ENCODE measurements around the gene WDR5B. TPM values are rescaled to one million over a fixed set of nuclear protein-coding genes. Genes with fewer than 3 reads are reported as not detected.
A peak's percentile ranks its signal among the peaks of the same experiment; 100 is the strongest.
"Not testable (repeated sequence)": the region's sequence is repeated elsewhere in the genome, so short reads cannot be mapped to it uniquely, and the experiment has no call there.

Gene WDR5B
- 5.1 and 6.4 TPM in 2 replicates for total RNA-seq (2014; rRNA removed; shearing (Covaris generic))
- 6.7 and 7.7 TPM in 2 replicates for polyA plus RNA-seq (2014; cell fraction: nucleus; rRNA removed)

DNA sequence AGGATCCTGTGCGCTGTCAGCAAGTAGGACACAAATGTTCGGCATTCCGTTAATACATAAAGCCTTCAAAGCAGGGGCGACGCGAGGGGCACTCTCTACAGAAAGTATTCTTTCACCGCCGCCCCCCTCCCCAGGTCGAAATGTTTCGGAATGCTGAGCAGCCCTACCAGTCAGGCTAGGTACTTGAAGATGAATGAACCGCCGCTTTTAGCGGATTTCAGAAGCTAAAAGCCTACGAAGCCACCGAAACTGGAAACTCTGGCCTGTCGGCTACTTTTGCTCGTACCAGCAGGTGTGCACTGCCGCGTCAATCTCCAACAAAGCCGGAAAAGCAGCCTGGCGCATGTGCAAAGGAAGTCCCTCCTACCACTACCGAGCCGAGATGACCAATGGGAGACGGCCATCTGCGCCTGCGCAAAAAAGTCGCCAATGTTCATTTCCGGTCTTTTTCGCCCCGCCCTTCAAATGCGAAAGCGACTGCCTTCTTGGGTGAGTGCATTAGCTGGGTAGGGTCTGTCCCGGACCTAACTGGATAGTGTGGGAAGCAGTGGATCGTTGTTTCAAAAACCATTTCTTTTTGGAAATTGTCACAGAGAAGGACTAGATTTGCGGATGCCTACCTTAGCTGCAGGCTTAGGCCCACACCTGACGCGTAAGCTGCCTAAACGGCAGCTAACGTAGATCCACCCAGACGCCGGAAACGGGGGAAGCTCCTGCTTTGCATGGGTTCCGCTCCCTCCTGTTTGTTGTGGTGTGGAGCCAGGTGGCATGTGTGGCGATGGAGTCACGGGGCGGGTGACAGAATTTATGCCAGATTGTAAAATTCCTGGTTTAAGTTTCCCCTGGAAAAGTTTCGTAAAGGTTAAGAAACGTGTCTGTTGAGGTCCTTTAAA is at the start of gene WDR5B:
Gene WDR5B, minus strand, starts transcription at position 301 of the 893 bp plus-strand sequence. CDS start 534 bp downstream, outside the sequence.
- DNase-seq (ENCODE audit: extremely low read depth, low read depth) = peak; percentile 95

DNA sequence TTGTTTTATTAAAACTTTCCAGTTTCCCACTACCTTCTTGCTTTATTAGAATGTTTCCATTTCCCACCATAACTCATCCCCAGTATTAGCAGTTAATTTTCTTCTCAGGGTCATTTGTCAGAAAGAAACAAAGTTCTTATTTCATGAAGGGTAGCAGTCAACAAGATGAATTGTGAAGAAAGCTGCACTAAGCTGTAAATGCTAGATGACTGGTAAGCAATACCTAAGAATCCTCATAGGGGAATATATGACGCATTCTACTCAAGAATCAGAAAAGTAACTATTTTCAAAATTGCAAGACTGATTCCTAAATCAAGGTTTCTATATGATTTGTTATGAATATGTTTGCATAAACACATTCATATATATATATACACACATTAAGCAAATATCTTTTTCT is 48.8 kb upstream of the WDR5B start:
- DNase-seq (ENCODE audit: extremely low read depth, low read depth) = no peak

DNA sequence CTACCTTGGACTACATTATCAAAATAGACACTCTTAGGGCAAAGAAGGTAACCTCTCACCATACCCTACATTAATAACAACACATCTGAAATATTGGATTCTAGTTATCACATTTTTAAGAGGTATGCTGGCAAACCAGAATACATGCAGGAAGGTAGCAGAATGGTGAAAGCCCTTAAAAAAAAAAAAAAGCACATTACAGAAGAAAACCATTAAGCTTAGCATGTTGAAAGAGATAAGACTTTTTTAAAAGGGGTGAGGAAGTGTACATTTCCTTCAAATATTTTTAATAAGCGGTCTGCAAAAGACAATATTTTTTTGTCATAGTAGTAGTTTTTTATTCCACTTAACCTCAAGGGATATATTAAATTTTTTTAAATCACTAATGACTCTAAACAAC is 46.5 kb upstream of the WDR5B start:
- no peak for DNase-seq (ENCODE audit: extremely low read depth, low read depth)

DNA sequence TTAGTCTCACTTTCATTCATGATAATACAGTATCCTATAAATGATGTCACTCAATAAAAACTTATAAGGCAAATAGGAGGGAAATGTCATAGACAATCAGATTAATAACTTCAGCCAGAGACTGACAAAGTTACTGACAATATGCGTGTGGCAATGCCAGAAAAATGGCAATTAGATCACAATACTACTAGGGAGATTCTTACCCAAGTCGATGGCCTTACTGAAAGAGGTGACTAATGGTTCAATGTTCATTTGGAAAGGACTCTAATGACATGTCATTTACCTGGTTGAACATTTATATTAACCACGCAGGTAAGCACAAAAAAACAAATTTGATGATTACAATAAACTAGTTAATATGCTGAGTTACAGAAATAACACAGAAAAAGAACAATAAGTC is 45.9 kb upstream of the WDR5B start:
- DNase-seq (ENCODE audit: extremely low read depth, low read depth) = no peak

DNA sequence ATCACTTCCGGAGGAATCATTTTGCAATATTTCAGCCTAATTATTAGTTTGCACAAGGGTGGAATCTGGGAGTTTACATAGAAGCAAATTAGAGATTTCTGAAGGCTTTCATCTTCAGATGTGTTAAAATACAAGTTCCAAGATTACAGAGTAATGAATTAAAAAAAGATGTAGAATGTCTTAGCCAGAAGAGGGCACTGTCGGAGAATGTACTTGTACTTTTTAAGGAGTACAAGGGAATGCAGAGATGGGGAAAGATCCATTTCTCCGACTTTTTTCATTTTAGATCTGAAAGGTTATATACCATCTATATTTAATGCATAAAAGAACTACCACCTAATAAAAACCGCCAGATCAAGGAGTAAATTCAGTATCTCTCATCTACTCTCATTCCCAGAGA is 43.1 kb upstream of the WDR5B start:
- DNase-seq (ENCODE audit: extremely low read depth, low read depth) = peak; percentile 25

DNA sequence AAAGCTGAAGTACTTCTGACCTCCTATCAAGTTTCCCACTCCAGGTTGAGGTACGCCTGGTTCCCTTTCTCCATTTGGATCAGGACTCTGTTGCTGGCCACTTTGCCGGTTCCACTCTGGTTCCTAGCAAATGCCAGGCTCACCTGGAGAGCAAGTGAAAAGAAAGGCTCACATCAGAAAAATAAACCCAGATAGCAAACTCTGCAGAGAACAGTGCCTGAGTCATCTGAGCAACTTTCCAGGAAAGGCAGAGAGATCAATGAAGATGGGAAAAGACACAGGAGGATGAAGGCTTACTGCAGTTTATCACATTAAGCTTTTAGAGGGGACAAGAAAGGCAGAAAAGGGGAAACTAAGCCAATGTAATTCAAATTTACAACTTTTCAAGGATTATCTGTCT is 41.8 kb upstream of the WDR5B start:
- DNase-seq (ENCODE audit: extremely low read depth, low read depth) = no peak

DNA sequence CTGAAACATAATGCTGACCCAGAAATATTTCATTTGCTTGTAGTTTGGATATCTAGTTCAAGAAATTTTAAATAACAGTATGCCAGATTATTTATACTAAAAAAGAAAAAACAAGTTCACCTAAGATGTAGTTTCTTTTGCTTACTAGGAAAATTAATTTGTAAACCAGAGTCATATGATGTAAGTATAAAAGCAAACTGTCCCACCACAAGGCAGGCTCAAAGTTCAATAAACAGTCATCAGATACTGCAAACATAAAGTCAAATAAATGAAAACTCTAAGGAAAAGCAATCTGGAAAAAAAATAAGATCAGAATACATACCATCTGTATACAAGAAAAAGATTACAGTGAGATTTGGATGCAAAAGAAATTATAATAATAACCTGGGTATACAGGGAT is 40.2 kb upstream of the WDR5B start:
- no peak for DNase-seq (ENCODE audit: extremely low read depth, low read depth)

DNA sequence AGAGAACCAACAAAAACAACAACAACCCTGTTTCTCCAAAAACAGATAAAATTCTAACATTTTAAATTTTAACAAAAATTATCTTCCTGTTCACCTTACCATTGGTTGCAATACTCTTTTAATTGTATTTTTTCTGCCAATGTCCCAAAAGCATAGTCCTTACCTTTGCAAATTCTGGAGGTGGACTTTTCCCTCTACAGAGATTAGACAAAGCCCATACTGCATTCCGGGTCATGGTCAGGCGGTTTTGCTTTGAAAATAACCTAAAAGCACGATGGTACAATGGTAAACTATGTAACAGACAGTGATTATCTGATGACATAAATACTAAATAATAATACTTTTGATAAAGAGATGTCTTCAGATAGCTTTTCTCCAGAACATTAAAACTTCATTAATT is 35.5 kb upstream of the WDR5B start:
- DNase-seq (ENCODE audit: extremely low read depth, low read depth) = no peak

DNA sequence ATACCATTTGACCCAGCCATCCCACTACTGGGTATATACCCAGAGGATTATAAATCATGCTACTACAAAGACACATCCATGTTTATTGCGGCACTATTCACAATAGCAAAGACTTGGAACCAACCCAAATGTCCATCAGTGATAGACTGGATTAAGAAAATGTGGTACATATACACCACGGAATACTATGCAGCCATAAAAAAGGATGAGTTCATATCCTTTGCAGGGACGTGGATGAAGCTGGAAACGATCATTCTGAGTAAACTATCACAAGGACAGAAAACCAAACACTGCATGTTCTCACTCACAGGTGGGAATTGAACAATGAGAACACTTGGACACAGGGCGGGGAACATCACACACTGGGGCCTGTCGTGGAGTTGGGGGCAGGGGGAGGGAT is 32.4 kb upstream of the WDR5B start:
- not testable (repeated sequence) for DNase-seq (ENCODE audit: extremely low read depth, low read depth)

DNA sequence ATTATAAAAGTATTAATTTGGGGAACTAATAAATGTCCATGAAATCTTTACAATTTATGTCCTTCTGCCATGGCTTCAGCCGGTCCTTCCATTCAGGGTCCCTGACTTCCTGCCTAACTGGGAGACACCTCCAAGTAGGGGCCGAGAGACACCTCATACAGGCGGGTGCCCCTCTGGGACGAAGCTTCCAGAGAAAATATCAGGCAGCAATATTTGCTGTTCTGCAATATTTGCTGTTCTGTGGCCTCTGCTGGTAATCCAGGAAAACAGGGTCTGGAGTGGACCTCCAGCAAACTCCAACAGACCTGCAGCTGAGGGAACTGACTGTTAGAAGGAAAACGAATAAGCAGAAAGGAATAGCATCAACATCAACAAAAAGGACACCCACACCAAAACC is 28.6 kb upstream of the WDR5B start:
- not testable (repeated sequence) for DNase-seq (ENCODE audit: extremely low read depth, low read depth)

DNA sequence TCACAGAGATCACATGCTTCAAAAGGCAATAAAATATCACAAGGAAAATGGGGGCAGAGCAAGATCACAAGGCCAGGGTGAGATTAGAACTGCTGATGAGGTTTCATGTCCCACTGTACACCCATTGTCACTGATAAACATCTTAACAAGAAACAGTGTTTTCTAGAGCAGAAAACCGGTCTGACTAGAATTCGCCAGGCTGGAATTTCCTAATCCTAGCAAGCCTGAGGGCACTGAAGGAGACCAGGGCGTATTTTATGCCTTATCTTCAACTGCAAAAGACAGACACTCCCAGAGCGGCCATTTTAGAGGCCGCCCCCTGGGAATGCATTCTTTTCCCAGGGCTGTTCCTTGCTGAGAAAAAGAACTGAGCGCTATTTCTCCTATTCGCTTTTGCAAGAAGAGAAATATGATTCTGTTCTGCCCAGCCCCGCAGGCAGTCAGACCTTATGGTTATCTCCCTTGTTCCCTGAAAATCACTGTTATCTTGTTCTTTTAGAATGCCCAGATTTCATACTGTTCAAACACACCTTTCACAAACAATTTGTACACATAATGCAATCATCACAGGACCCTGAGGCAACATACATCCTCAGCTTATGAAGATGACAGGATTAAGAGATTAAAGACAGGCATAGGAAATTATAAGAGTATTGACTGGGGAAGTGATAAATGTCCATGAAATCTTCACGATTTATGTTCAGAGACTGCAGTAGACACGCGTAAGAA is 28.1 kb upstream of the WDR5B start:
- DNase-seq (ENCODE audit: extremely low read depth, low read depth) = not testable (repeated sequence)

DNA sequence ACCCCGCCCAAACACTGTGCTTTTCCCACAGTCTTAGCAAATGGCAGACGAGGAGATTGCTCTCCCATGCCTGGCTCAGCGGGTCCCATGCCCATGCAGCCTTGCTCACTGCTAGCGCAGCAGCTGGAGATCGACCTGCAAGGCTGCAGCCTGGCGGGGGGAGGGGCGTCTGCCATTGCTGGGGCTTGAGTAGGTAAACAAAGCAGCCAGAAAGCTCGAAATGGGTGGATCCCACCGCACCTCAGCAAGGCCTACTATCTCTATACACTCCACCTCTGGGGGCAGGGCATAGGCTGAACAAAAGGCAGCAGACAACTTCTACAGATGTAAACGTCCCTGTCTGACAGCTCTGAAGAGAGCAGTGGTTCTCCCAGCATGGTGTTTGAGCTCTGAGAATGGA is 27.2 kb upstream of the WDR5B start:
- DNase-seq (ENCODE audit: extremely low read depth, low read depth) = no peak

DNA sequence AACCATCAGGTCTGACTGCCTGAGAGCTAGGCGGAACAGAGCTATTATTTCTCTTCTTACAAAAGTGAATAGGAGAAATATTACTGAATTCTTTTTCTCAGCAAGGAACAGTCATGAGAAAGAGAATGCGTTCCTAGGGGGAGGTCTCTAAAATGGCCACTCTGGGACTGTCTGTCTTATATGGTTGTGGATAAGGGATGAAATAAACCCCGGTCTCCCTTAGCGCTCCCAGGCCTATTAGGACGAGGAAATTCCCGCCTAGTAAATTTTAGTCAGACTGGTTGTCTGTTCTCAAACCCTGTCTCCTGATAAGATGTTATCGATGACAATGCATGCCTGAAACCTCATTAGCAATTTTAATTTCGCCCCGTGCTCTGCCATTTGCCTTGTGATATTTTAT is 20.1 kb upstream of the WDR5B start:
- no peak for DNase-seq (ENCODE audit: extremely low read depth, low read depth)

DNA sequence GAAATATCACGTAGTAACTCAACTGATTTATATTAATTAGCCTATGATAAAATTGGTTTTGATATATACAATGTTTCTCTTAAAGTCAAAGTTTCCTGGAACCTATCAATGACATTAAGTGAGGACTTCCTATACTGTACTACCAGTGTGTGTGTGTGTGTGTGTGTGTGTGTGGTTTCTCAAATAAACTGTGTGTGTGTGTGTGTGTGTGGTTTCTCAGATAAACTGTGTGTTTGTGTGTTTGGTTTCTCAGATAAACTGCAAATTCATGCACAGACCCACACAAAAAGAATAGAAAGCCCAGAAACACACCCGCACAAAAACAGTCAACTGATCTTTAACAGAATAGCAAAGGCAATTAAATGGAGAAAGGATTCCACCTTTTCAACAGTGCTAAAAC is 14.5 kb upstream of the WDR5B start:
- no peak for DNase-seq (ENCODE audit: extremely low read depth, low read depth)

DNA sequence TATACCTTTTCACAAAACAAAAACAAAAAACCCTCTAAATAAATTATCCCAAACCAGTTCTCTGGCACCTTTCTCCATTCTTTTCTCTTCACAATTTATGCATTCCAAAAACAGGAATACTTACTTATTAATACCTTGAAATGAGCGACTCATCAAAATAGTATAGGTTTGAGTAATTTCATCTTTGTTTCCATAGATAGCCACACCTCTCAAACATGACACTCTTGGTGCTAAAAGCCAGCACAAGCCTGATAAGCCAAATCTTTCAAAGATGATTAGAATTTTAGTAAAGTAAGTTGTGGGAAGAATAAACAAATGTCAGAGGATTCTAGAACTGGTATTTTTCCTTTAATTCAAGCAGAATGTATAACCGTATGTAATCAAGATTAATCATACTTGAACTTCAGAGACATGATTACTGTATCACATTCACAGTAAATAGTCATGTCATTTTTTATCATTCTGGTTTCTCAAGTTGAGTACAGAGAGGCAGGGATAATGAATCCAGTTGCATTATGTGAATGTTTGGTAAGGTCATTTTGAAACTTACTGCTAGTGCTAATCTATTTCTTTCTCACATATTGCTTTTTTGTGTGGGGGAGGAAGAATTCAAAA is 12.1 kb upstream of the WDR5B start:
- DNase-seq (ENCODE audit: extremely low read depth, low read depth) = no peak

DNA sequence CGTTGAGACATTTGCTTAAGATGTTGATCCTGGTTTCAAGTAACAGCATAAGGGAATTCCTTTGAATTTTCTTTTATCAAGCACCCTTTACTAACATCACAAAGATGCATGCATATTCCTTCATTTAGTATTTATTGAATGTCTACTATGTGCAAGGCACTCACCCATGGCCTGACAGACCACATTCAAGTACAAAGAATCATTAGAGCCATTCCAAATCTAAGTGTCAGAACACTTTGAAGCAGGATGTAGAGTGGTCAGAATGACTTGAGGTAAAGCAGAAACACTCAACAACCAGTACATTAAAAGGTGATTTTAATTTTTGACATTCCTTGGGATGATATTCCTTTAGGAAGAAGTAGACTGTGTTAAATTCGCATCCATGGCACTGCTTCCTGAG is 6.0 kb upstream of the WDR5B start:
- no peak for DNase-seq (ENCODE audit: extremely low read depth, low read depth)

DNA sequence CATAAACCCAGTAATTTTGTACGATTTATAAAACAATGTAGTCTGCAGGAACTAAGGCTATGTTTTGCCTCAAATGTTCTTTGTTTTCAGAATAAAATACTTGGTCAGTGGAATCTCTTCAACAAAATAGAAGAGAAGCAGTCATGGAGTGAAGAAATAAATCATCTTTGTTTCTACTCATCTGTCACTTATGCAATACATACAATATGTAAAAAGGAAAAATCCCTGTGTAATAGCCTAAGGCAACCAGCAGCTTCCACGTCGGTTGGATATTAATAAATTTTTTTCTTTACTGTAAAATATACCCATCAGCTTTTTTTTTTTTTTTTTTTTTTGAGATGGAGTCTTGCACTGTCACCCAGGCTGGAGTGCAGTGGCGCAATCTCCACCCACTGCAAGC is 5.2 kb upstream of the WDR5B start:
- no peak for DNase-seq (ENCODE audit: extremely low read depth, low read depth)

DNA sequence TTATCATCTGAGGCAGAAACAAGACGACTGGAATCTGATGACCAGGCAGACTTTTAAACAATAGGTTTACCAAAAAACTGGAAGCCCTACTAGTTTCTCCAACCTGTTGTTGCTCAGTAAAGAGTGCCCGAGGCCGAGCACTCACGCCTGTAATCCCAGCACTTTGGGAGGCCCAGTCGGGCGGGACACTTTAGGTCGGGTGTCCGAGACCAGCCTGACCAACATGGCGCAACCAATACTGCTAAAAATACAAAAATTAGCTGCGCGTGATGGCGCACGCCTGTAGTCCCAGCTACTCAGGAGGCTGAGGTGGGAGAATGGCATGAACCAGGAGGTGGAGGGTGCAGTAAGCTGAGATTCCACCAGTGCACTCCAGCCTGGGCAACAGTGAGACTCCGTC is 1.1 kb upstream of the WDR5B start:
- no peak for DNase-seq (ENCODE audit: extremely low read depth, low read depth)

DNA sequence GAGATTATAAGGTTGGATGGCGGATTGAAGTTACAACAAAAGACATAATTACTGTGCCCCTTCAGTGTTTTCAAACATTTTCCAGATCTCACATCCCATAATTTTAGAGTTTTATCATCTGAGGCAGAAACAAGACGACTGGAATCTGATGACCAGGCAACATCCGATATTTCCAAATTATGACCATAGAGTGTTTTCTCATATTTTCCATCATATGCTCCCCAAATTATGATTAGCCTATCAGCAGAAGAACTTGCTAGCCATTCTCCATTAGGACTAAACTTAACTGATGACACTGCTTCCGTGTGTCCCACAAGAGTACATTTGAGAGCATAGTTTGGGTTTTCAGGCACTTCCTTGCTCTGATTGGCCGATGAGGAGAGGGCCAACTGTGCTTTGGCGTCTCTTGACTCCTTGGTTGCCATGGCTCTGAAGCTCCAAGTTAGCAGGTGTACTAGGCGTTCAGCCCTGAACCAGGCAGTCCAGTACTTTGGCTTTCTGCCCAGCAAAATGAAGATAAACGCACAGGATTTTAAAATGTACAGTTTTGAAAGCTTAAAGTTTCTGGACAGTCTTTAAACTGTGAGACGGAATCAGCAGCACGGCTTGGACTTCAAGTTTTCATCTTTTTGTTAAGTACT is 638 bp downstream of the WDR5B start:
- DNase-seq (ENCODE audit: extremely low read depth, low read depth) = no peak

DNA sequence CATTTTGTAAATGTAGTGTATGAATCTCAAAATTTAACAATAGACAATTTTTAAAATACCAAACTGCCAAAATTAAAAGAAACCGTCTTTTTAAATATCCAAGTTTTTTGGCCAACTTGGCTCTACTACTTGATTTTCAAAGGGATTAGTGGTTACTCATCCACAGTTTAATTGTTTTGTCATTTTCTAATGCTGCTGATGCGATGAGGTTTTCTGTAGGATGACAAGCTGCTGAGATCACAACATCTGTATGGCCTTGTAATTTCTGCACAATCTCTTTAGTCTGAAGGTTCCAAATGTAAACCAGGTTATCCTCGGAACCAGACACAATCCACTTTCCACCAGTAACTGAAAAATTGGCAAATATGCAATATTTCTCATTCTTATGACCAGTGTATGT is 1.5 kb downstream of the WDR5B start:
- DNase-seq (ENCODE audit: extremely low read depth, low read depth) = no peak

DNA sequence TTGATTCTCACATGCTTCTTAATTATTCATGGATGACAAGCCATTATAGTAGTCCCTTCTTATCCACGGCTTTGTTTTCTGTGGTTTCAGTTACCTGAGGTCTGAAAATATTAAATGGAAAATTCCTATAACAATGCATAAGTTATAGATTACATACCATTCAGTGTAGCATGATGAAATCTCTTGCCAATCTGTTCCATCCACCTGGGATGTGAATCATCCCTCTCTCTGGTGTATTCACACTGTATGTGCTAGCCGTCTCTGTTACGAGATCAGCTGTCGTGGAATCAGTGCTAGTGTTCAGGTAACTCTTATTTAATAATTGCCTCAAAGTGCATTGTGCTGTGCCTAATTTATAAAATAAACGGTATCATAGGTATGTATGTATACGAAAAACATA is 5.2 kb downstream of the WDR5B start:
- DNase-seq (ENCODE audit: extremely low read depth, low read depth) = no peak

All from NCI-H460 (cell line).